ENCODE measurements around the gene ATP8B1. TPM values are rescaled to one million over a fixed set of nuclear protein-coding genes. Genes with fewer than 3 reads are reported as not detected.

Gene ATP8B1
- total and polyA plus RNA-seq, 8 donors: 16.4 to 26.6 (median 19.1) TPM

- no peaks in the 10 kb centered on the region for H3K36me3 ChIP-seq
- ATAC-seq: no peak
- no peaks in the 10 kb centered on the region for H3K27me3 ChIP-seq
- H3K9me3 ChIP-seq: no peaks in the 10 kb centered on the region
- peaks cover 0 to 3% of the 10 kb centered on the region in 2 donors for H3K4me1 ChIP-seq
- TF ChIP-seq CTCF (IDR thresholded peaks at IDR 0.05): no peak
- H3K27ac ChIP-seq: no peak overlapping the region
- no peak overlapping the region for H3K4me3 ChIP-seq
- DNase-seq: no peak
- intact Hi-C loops (cut with DNase I): no loop called here
Measured at GRCh38 chr18:57837917-57838548, 34.9 kb upstream of the ATP8B1 start.

- Histone ChIP-seq H3K27me3 (no peaks in the 10 kb centered on the region), H3K9me3 (peaks cover 0 to 4% of the 10 kb centered on the region in 2 donors), H3K4me3 (no peak overlapping the region), H3K36me3 (no peaks in the 10 kb centered on the region), H3K27ac (no peak overlapping the region), H3K4me1 (peaks cover 0 to 3% of the 10 kb centered on the region in 2 donors)
- DNase-seq: no peak
- TF ChIP-seq CTCF (IDR thresholded peaks at IDR 0.05): no peak
- no peak for ATAC-seq
- intact Hi-C loops (cut with DNase I): no loop called here
Measured at GRCh38 chr18:57836557-57836956, 33.4 kb upstream of the ATP8B1 start.

GRCh38 chr18:57835904-57836303, 32.8 kb upstream of the ATP8B1 start:
- DNase-seq (no peak), ATAC-seq (no peak)
- TF ChIP-seq CTCF (IDR thresholded peaks at IDR 0.05): no peak
- no peak overlapping the region for H3K27ac ChIP-seq
- H3K4me3 ChIP-seq: no peak overlapping the region
- peaks cover 0 to 3% of the 10 kb centered on the region in 2 donors for H3K4me1 ChIP-seq
- H3K9me3 ChIP-seq: peaks cover 0 to 4% of the 10 kb centered on the region in 2 donors
- H3K36me3 ChIP-seq: no peaks in the 10 kb centered on the region
- no peaks in the 10 kb centered on the region for H3K27me3 ChIP-seq
- intact Hi-C loops (cut with DNase I): no loop called here

DNA sequence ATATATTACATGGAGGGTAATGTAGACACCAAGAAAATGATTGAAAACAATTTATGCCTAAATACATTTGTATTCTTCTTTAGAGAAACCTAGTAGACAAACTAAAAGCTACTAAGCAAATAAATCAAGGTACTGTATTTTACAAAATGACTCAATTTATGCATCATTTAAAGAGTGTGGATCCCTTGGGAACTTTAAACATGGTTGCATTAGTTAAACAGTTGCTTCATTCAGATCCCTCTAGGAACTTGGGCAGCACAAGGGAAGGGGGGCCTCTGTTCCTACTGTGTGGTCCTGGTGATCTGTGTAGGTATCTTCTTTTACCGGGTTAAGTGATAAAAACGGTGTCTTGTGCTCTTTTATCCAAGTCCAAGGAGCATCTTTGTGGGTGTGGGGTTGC, 31.5 kb upstream of the ATP8B1 start:
- Histone ChIP-seq H3K36me3 (no peaks in the 10 kb centered on the region), H3K4me1 (peaks cover 0 to 3% of the 10 kb centered on the region in 2 donors), H3K27ac (no peak overlapping the region), H3K27me3 (no peaks in the 10 kb centered on the region), H3K9me3 (peaks cover 0 to 4% of the 10 kb centered on the region in 2 donors), H3K4me3 (no peak overlapping the region)
- no peak for DNase-seq
- no peak for ATAC-seq
- no peak for TF ChIP-seq CTCF (IDR thresholded peaks at IDR 0.05)
- intact Hi-C loops (cut with DNase I): no loop called here

GRCh38 chr18:57833441-57834101, 30.5 kb upstream of the ATP8B1 start:
- Histone ChIP-seq H3K9me3 (peaks cover 0 to 4% of the 10 kb centered on the region in 2 donors), H3K4me1 (peaks cover 0 to 3% of the 10 kb centered on the region in 2 donors), H3K36me3 (no peaks in the 10 kb centered on the region), H3K27ac (no peak overlapping the region), H3K27me3 (no peaks in the 10 kb centered on the region), H3K4me3 (no peak overlapping the region)
- intact Hi-C loops (cut with DNase I): no loop called here
- ATAC-seq: no peak
- no peak for DNase-seq
- no peak for TF ChIP-seq CTCF (IDR thresholded peaks at IDR 0.05)

Measured in left lung (tissue), 10 donors.